Colonic mucosa (tissue), 4 donors: ENCODE data around the gene CXCL14. TPM values are rescaled to one million over a fixed set of nuclear protein-coding genes. Genes with fewer than 3 reads are reported as not detected.

Source experiments
- DNase-seq: peaks from one replicate; pipeline ENCODE4 v3.0.0-alpha.2; 2020
- H3K27ac ChIP-seq: fragments of 200-600 bp; one replicate; pipeline ENCODE4 v1.8.0; 2021
- H3K27me3 ChIP-seq: fragments of 200-600 bp; one replicate; pipeline ENCODE4 v1.8.0; 2021
- H3K36me3 ChIP-seq: fragments of 200-600 bp; one replicate; pipeline ENCODE4 v1.8.0; 2021
- H3K4me1 ChIP-seq: fragments of 200-600 bp; one replicate; pipeline ENCODE4 v1.8.0; 2021; ENCODE audit warnings: mild to moderate bottlenecking
- H3K4me3 ChIP-seq: fragments of 200-600 bp; one replicate; pipeline ENCODE4 v1.8.0; 2021
- H3K9ac ChIP-seq, 2 donors: one replicate each; pipeline ENCODE4 v1.7.0; 2013; ENCODE audit warnings: control low read depth in 2 of 2, low read depth in 2 of 2, low read length in 2 of 2
- H3K9me3 ChIP-seq: fragments of 200-600 bp; one replicate; pipeline ENCODE4 v1.8.0; 2021
- intact Hi-C: fragments of 100-400 bp; cut with DNase I; formaldehyde crosslinking; loops from one replicate; pipeline ENCODE4 v1.14.1; 2022
- total RNA-seq, 2 donors: library from RNA; stranded (reverse); fragmentation: NEBNext Ultra II Directional in 1 of 2; extraction: Animal tissue kit (Norgen Biotek cat#: 25700) in 1 of 2; gene quantifications; one replicate each; pipeline ENCODE4 v1.2.1, GENCODE V29; 2021
- TF ChIP-seq, protein P1 (sequence below): fragments of 200-600 bp; IDR thresholded peaks from one replicate; pipeline ENCODE4 v1.8.0; 2022; ENCODE audit warnings: antibody characterized with exemption, mild to moderate bottlenecking
- donor health status: healthy.
- donor health status: DM: no; HTN: no; CAD: no.
- donor health status: DM: no; HTN: no; CAD: no.

Gene CXCL14
- total RNA-seq, 2 donors from 2014 or later = 29.8 to 68.2 TPM

DNA sequence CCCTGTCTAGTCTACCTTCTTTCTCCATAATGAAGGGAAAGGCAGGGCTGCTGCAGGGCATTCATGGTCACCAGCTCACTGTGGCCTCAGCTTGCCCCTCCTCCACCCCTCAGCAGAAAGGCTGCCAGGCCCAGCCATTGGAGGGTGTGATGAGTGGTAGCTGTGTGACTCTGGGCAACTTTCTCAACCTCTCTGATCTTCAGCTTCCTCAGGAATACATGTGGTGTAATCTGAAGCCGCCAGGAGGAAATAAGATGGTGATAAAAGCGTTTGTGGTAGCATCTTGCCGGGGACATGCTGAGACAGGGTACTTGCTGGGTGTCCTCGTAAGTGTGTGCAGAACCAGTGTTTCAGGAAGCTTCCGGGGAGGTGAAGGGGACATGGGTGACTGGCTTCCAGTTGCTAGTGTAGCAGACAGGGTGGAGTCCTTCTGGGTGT is 9.8 kb downstream of the CXCL14 start:
- Histone ChIP-seq H3K36me3 (no peaks in the 10 kb centered on the region), H3K9me3 (no peaks in the 10 kb centered on the region), H3K9ac (no peak overlapping the region), H3K27ac (no peak overlapping the region), H3K27me3 (no peaks in the 10 kb centered on the region), H3K4me1 (no peaks in the 10 kb centered on the region), H3K4me3 (no peak overlapping the region)
- DNase-seq = no peak
- TF ChIP-seq, protein P1, sequence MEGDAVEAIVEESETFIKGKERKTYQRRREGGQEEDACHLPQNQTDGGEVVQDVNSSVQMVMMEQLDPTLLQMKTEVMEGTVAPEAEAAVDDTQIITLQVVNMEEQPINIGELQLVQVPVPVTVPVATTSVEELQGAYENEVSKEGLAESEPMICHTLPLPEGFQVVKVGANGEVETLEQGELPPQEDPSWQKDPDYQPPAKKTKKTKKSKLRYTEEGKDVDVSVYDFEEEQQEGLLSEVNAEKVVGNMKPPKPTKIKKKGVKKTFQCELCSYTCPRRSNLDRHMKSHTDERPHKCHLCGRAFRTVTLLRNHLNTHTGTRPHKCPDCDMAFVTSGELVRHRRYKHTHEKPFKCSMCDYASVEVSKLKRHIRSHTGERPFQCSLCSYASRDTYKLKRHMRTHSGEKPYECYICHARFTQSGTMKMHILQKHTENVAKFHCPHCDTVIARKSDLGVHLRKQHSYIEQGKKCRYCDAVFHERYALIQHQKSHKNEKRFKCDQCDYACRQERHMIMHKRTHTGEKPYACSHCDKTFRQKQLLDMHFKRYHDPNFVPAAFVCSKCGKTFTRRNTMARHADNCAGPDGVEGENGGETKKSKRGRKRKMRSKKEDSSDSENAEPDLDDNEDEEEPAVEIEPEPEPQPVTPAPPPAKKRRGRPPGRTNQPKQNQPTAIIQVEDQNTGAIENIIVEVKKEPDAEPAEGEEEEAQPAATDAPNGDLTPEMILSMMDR = no peak
- intact Hi-C loops = no loop called here

DNA sequence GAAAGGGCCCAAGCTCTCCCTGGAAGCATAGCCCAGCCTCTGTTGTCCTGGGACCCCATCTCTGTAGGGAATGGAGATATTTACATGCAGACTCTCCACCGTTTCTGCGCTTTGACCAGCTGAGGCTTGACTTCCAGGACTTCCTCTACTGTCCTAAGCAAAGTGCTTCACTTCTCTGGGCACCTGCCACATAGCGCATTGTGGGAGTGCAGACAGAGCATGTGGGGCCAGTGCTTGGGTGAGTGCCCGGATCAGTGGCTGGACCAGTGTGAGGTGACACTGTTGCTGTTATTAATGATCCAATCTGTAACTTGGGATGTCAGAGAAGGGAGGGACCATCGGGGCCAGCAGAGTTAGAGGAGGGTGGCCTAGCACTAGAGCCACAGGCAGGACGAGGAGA is 10.5 kb downstream of the CXCL14 start:
- intact Hi-C loops = no loop called here
- H3K4me1 ChIP-seq = no peaks in the 10 kb centered on the region

DNA sequence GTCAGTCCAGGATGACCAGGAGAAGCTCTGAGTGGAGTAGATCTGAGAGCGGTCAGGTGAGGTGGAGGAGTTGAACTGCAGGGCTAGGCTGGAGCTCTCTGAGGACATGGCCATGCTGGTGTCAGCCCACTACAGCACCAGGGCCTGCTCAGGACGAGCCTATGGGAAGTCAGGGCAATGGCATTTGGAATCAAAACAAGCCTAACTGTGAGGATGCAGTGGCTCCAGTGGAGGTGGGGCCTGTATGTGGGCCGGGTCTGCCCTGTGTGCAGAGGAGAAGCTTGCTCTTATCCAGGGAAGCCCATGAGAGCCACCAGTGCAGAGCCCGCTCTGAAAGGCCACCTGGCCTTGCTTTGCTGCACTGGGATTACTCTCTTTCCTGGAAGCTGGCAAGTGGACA is 11.1 kb downstream of the CXCL14 start:
- no peak overlapping the region for H3K4me3 ChIP-seq
- H3K9ac ChIP-seq = no peak overlapping the region
- no peaks in the 10 kb centered on the region for H3K27me3 ChIP-seq
- no peaks in the 10 kb centered on the region for H3K36me3 ChIP-seq
- no peaks in the 10 kb centered on the region for H3K9me3 ChIP-seq
- no peak for DNase-seq
- H3K27ac ChIP-seq = no peak overlapping the region
- intact Hi-C loops = no loop called here
- TF ChIP-seq, protein P1 = no peak
- H3K4me1 ChIP-seq = no peaks in the 10 kb centered on the region

More for the DNA sequence above, 10.5 kb downstream of the CXCL14 start:
- H3K27ac ChIP-seq = no peak overlapping the region
- H3K27me3 ChIP-seq = no peaks in the 10 kb centered on the region
- no peak overlapping the region for H3K4me3 ChIP-seq
- DNase-seq = no peak
- H3K36me3 ChIP-seq = no peaks in the 10 kb centered on the region
- TF ChIP-seq, protein P1 = no peak
- no peaks in the 10 kb centered on the region for H3K9me3 ChIP-seq
- no peak overlapping the region for H3K9ac ChIP-seq

DNA sequence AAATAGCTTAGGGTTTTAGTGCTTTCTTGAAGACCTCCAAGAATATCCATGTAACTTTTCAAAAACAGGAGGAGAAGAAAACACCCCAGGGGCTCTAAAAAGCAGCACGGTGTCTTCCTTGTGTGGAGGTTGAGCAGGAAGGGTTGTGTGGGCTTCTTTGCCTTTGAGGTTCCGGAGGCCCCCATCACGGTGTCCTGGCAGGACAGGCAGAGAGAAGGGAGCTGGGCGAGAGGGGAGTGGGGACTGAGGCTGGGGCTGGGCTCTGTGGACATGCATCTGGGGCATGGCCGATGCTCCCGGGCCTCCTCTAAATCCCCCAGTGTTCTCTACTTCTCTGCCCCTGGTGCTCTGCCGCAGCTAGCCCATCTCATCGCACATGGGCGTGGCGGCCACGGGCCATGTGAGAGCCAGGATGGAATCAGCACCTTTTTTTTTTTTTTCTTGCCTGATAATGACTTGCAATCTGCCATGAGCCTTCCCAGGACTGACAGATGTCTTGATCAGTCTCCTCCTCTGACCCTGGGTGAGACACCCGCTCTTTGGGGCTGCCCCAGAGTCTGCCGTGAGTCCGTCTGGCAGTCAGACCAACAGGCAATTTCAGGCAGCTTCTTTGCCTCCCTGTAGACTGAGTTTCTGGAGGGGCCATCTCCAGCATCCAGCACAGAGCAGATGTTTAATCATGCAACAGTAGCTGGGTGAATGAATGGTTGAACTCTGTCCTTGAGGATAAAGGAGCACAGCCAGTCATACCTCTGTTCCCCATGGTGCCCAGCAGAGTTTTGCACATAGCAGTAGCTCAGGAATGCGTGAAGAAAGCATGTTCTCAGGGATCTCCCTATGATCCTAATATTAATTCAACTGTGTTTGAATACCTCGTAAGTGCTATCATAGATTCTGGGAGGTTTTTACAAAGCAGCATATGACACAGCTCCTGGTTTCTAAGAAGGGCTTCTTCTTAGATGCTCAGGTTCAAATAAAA is 12.1 kb downstream of the CXCL14 start:
- Histone ChIP-seq H3K9ac (no peak overlapping the region), H3K4me1 (no peaks in the 10 kb centered on the region), H3K36me3 (no peaks in the 10 kb centered on the region), H3K27ac (no peak overlapping the region), H3K9me3 (no peaks in the 10 kb centered on the region), H3K4me3 (no peak overlapping the region), H3K27me3 (no peaks in the 10 kb centered on the region)
- no peak for DNase-seq
- intact Hi-C loops = no loop called here
- TF ChIP-seq, protein P1 = no peak

DNA sequence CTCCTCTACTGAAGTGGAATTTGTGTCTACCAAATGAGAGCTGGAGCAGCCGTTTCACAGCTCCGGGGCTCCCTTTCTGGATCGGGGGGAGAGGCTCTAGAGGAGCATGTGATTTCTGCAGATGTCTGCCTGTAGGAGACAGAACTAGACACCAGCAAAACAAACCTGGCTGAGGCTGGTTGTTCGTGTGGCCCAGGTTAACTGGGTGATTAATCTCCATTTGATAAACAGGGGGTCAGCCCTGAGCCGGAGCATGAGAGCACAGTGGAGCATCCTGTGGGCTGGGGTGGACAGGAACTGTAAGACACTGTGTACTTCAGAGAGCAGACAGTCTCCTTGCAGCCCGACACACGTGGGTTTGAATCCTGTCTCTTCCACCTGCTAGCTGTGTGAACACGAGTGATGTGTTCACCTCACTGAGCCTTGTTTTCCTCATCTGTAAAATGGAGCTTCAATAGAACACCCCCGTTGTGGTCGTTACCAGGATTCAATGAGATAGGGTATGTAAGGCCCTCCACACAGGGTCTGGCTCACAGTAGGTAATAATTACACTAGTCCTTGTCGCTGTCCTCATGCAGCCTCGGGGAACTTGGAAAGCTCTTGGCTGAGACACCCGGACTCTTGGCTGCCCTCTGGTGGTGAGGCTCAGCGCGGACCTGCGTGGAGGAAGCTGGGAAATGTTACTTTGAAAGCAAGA is 12.9 kb downstream of the CXCL14 start:
- no peaks in the 10 kb centered on the region for H3K36me3 ChIP-seq
- H3K4me1 ChIP-seq = peaks cover 4% of the 10 kb centered on the region
- H3K27me3 ChIP-seq = no peaks in the 10 kb centered on the region
- intact Hi-C loops = no loop called here
- TF ChIP-seq, protein P1 = peak; percentile 87
- H3K27ac ChIP-seq = no peak overlapping the region
- DNase-seq = peak; percentile 81
- no peak overlapping the region for H3K9ac ChIP-seq
- H3K9me3 ChIP-seq = no peaks in the 10 kb centered on the region
- no peak overlapping the region for H3K4me3 ChIP-seq
